DMS 273 (cell line): ENCODE measurements around the gene DYNC1H1.

Experiments
- DNase-seq: peaks from one replicate; lab custom pipeline; 2025; ENCODE audit not compliant: unreplicated experiment; lab: John Stamatoyannopoulos, UW

DYNC1H1 gene

GRCh38 chr14:101964297-101965180 is at the start of gene DYNC1H1:
Gene DYNC1H1 (plus strand): TSS chr14:101964573. CDS start chr14:101964692, 119 bp downstream.
- peak; percentile 99 for DNase-seq

GRCh38 chr14:101915871-101916815 is 48.2 kb upstream of the DYNC1H1 start:
- no peak for DNase-seq

- no peak for DNase-seq
Measured at GRCh38 chr14:101916816-101917412, 47.5 kb upstream of the DYNC1H1 start.

GRCh38 chr14:101917413-101918017 is 46.9 kb upstream of the DYNC1H1 start:
- no peak for DNase-seq

GRCh38 chr14:101918065-101918989 is 46.0 kb upstream of the DYNC1H1 start:
- no peak for DNase-seq

- no peak for DNase-seq
Measured at GRCh38 chr14:101920271-101920670, 44.1 kb upstream of the DYNC1H1 start.

GRCh38 chr14:101922866-101923265 is 41.5 kb upstream of the DYNC1H1 start:
- DNase-seq = no peak

GRCh38 chr14:101925152-101925551 is 39.2 kb upstream of the DYNC1H1 start:
- DNase-seq = no peak

- DNase-seq = no peak
Measured at GRCh38 chr14:101926085-101926484, 38.3 kb upstream of the DYNC1H1 start.

- no peak for DNase-seq
Measured at GRCh38 chr14:101926620-101927019, 37.8 kb upstream of the DYNC1H1 start.

GRCh38 chr14:101927859-101928258 is 36.5 kb upstream of the DYNC1H1 start:
- peak; percentile 95 for DNase-seq

GRCh38 chr14:101928415-101928841 is 35.9 kb upstream of the DYNC1H1 start:
- no peak for DNase-seq

GRCh38 chr14:101929096-101929495 is 35.3 kb upstream of the DYNC1H1 start:
- no peak for DNase-seq

- DNase-seq = no peak
Measured at GRCh38 chr14:101929946-101930345, 34.4 kb upstream of the DYNC1H1 start.

GRCh38 chr14:101932673-101933072 is 31.7 kb upstream of the DYNC1H1 start:
- DNase-seq = no peak

- no peak for DNase-seq
Measured at GRCh38 chr14:101933209-101933608, 31.2 kb upstream of the DYNC1H1 start.

- no peak for DNase-seq
Measured at GRCh38 chr14:101934601-101935150, 29.7 kb upstream of the DYNC1H1 start.

GRCh38 chr14:101937926-101938767 is 26.2 kb upstream of the DYNC1H1 start:
- DNase-seq = no peak
